IPS DF 6.9 (cell line): ENCODE results near the gene ZNF385D.

ENCODE experiments used
- DNase-seq: peaks from one replicate; pipeline ENCODE4 v3.0.0-alpha.2; 2013; ENCODE audit warnings: low read depth, low spot score
- H3K27ac ChIP-seq: one replicate; pipeline ENCODE4 v1.5.1; 2013; ENCODE audit warnings: low read length, control low read depth
- H3K27me3 ChIP-seq: 2 replicates; pipeline ENCODE4 v1.6.1; 2013; ENCODE audit warnings: mild to moderate bottlenecking, low read length; ENCODE audit not compliant: control insufficient read depth, insufficient read depth
- H3K36me3 ChIP-seq: 2 replicates; pipeline ENCODE4 v1.6.1; 2013; ENCODE audit warnings: low read length; ENCODE audit not compliant: control insufficient read depth, insufficient read depth
- H3K4me1 ChIP-seq: 2 replicates; pipeline ENCODE4 v1.6.1; 2013; ENCODE audit warnings: low read length; ENCODE audit not compliant: control insufficient read depth, insufficient read depth
- H3K4me3 ChIP-seq: 2 replicates; pipeline ENCODE4 v1.5.1; 2013; ENCODE audit warnings: mild to moderate bottlenecking, low read length
- H3K9me3 ChIP-seq: 2 replicates; pipeline ENCODE4 v1.6.1; 2013; ENCODE audit warnings: low read length, inconsistent platforms; ENCODE audit not compliant: control insufficient read depth, insufficient read depth
- WGBS: extraction: QIAGEN DNeasy Blood & Tissue Kit; methylation state at CpG from one replicate; pipeline ENCODE4 v1.1.7; 2013; ENCODE audit warnings: mixed read lengths, missing lambda C conversion rate; ENCODE audit not compliant: insufficient read length, insufficient coverage; 5-methylcytosine and 5-hydroxymethylcytosine counted together

ZNF385D gene

GRCh38 chr3:21682206-21682605, 68.8 kb downstream of the ZNF385D start:
- H3K36me3 ChIP-seq = no peaks in the 10 kb centered on the region
- no peak overlapping the region for H3K4me3 ChIP-seq
- no peaks in the 10 kb centered on the region for H3K4me1 ChIP-seq
- H3K9me3 ChIP-seq = no peaks in the 10 kb centered on the region
- DNase-seq = no peak
- H3K27me3 ChIP-seq = no peaks in the 10 kb centered on the region
- H3K27ac ChIP-seq = no peak overlapping the region

- H3K27ac ChIP-seq = no peak overlapping the region
- no peaks in the 10 kb centered on the region for H3K4me1 ChIP-seq
- no peaks in the 10 kb centered on the region for H3K36me3 ChIP-seq
- H3K27me3 ChIP-seq = no peaks in the 10 kb centered on the region
- no CpG with 5 or more reads among the region's 3 CpGs for WGBS
- DNase-seq = no peak
- no peak overlapping the region for H3K4me3 ChIP-seq
- no peaks in the 10 kb centered on the region for H3K9me3 ChIP-seq
These were observed 77.6 kb downstream of the ZNF385D start for GRCh38 chr3:21673393-21673792.

GRCh38 chr3:21672303-21672702, 78.7 kb downstream of the ZNF385D start:
- no CpG with 5 or more reads among the region's 1 CpG for whole genome bisulfite sequencing
- H3K27me3 ChIP-seq = no peaks in the 10 kb centered on the region
- H3K4me1 ChIP-seq = no peaks in the 10 kb centered on the region; the same call in 1 of the 2 replicates
- no peak for DNase-seq
- H3K36me3 ChIP-seq = no peaks in the 10 kb centered on the region
- no peaks in the 10 kb centered on the region for H3K9me3 ChIP-seq
- no peak overlapping the region for H3K27ac ChIP-seq
- no peak overlapping the region for H3K4me3 ChIP-seq

GRCh38 chr3:21670386-21670785, 80.6 kb downstream of the ZNF385D start:
- H3K36me3 ChIP-seq = no peaks in the 10 kb centered on the region
- H3K9me3 ChIP-seq = no peaks in the 10 kb centered on the region
- no CpG with 5 or more reads among the region's 6 CpGs for WGBS
- H3K4me1 ChIP-seq = peaks cover 1% of the 10 kb centered on the region
- H3K27ac ChIP-seq = no peak overlapping the region
- no peaks in the 10 kb centered on the region for H3K27me3 ChIP-seq
- no peak for DNase-seq
- no peak overlapping the region for H3K4me3 ChIP-seq

DNA sequence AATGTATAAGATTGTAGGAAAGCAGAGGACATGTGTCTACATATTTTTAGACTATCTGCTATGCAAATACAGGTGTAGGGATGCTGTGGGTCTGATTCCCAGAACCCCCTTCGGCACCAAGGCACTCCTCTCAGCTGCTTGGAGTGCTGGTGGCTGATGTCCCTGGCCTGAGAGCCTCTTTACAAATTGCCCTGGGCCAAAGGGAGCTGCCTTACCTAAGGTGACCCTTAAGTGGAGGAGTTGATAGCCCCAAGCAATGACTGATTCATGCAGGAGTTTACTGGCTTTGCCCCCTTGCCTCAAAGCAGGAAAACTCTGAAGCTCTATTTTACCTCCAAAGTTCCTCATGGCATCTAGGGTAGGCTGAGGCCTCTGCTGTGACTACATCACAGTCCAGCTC, 83.0 kb downstream of the ZNF385D start:
- no peak overlapping the region for H3K4me3 ChIP-seq
- WGBS = no CpG with 5 or more reads among the region's 1 CpG
- H3K27ac ChIP-seq = no peak overlapping the region
- H3K9me3 ChIP-seq = no peaks in the 10 kb centered on the region
- H3K36me3 ChIP-seq = no peaks in the 10 kb centered on the region
- no peak for DNase-seq
- peaks cover 3% of the 10 kb centered on the region for H3K4me1 ChIP-seq
- no peaks in the 10 kb centered on the region for H3K27me3 ChIP-seq

GRCh38 chr3:21665444-21666100, 85.4 kb downstream of the ZNF385D start:
- H3K36me3 ChIP-seq = no peaks in the 10 kb centered on the region
- H3K4me3 ChIP-seq = no peak overlapping the region
- no peaks in the 10 kb centered on the region for H3K27me3 ChIP-seq
- no peak overlapping the region for H3K27ac ChIP-seq
- no CpG with 5 or more reads among the region's 6 CpGs for WGBS
- peaks cover 5% of the 10 kb centered on the region for H3K4me1 ChIP-seq
- peak; percentile 22 for DNase-seq
- H3K9me3 ChIP-seq = no peaks in the 10 kb centered on the region

DNA sequence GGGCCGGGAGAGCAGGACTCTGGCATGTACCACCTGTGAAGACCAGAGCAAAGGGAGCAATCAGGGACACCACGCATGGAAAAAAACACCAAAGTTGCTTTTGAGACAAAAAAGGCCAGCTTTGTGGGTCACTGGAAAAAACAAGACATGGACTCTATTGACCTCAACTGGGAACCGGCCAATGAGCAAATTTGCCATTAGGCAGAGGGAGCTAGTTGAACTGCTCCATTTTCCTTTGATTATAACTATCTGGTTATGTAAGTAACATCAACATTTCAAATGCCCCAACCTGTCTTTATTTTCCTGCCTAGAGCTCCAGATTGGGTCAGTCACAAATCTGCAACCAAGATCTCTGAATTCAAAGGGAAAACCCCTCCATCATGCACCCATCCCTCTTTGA, 86.0 kb downstream of the ZNF385D start:
- peaks cover 5% of the 10 kb centered on the region for H3K4me1 ChIP-seq
- H3K4me3 ChIP-seq = no peak overlapping the region
- no peaks in the 10 kb centered on the region for H3K9me3 ChIP-seq
- no peak for DNase-seq
- H3K36me3 ChIP-seq = no peaks in the 10 kb centered on the region
- no peak overlapping the region for H3K27ac ChIP-seq
- no CpG with 5 or more reads among the region's 3 CpGs for WGBS
- H3K27me3 ChIP-seq = no peaks in the 10 kb centered on the region

GRCh38 chr3:21662403-21662802, 88.6 kb downstream of the ZNF385D start:
- Histone ChIP-seq H3K27ac (no peak overlapping the region), H3K36me3 (no peaks in the 10 kb centered on the region), H3K4me1 (peaks cover 5% of the 10 kb centered on the region; the same call in 1 of the 2 replicates), H3K9me3 (no peaks in the 10 kb centered on the region), H3K4me3 (no peak overlapping the region), H3K27me3 (no peaks in the 10 kb centered on the region)
- no peak for DNase-seq
- WGBS = no CpG with 5 or more reads among the region's 2 CpGs

DNA sequence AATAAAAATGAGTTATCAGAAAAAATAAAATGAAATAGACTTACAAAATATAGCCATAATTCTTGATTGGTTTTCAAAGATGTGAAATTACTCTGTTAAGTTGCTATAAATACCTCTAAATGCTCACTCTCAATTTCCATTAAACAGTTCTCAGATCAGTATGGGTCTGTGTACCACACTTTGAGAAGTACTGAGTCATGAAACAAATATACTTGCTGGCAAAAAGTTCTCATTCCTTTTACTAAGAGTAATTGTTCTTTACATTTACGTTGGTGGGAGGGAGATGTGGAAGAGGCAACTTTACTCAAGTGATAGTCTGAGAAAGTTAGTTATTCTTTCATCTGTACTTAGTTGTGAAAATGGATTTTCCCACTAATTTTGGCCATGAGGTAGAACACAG, 96.3 kb downstream of the ZNF385D start:
- H3K9me3 ChIP-seq = no peaks in the 10 kb centered on the region
- no peaks in the 10 kb centered on the region for H3K4me1 ChIP-seq
- H3K36me3 ChIP-seq = no peaks in the 10 kb centered on the region
- H3K27ac ChIP-seq = no peak overlapping the region
- no peak for DNase-seq
- H3K27me3 ChIP-seq = no peaks in the 10 kb centered on the region
- H3K4me3 ChIP-seq = no peak overlapping the region
- WGBS = no CpG with 5 or more reads among the region's 1 CpG

- no CpG with 5 or more reads among the region's 5 CpGs for WGBS
- Histone ChIP-seq H3K27ac (no peak overlapping the region), H3K4me3 (no peak overlapping the region), H3K36me3 (no peaks in the 10 kb centered on the region), H3K4me1 (no peaks in the 10 kb centered on the region), H3K27me3 (no peaks in the 10 kb centered on the region), H3K9me3 (no peaks in the 10 kb centered on the region)
- no peak for DNase-seq
These were observed 96.8 kb downstream of the ZNF385D start for GRCh38 chr3:21654241-21654640.

DNA sequence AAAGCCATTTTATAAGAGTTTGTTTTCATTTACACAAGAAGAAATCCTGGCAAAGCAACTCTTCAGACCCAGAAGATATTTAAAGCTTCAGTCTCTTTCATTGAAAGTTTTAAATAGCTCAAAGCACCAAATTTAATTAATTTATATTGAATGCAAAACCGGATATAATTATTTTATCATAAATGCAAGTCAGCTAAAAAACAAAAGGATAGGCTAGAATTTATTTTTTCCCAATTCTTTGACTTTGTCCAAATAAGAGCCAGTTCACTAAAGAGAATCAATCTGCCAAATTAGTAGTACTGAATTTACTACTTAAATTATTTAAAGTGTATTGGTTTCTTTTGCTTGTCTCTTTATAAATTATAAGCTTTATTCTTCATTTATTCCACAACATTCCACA, 101.5 kb downstream of the ZNF385D start:
- H3K27ac ChIP-seq = no peak overlapping the region

More for the DNA sequence above, 101.5 kb downstream of the ZNF385D start:
- no peak for DNase-seq
- Histone ChIP-seq H3K4me3 (no peak overlapping the region), H3K36me3 (no peaks in the 10 kb centered on the region), H3K4me1 (no peaks in the 10 kb centered on the region), H3K27me3 (no peaks in the 10 kb centered on the region), H3K9me3 (no peaks in the 10 kb centered on the region)
- WGBS = no CpG with 5 or more reads among the region's 1 CpG
